Measurements from ENCODE around the gene PAPPA. TPM values are rescaled to one million over a fixed set of nuclear protein-coding genes. Genes with fewer than 3 reads are reported as not detected.

Gene PAPPA
- total RNA-seq, 1 experiment from 2014 or later, result 3.9 TPM

- H3K9me3 ChIP-seq (ENCODE audit: insufficient read depth, low read depth), result no peaks in the 10 kb centered on the region
- no peaks in the 10 kb centered on the region for H3K4me1 ChIP-seq (replicated peaks; ENCODE audit: insufficient read depth)
- H3K27me3 ChIP-seq (ENCODE audit: insufficient read depth, low read depth), result no peaks in the 10 kb centered on the region
- H2AFZ ChIP-seq, result no peak overlapping the region
- CTCF ChIA-PET, result no interaction called here
- no peaks in the 10 kb centered on the region for H3F3A ChIP-seq (ENCODE audit: insufficient read depth, low read depth)
- no peaks in the 10 kb centered on the region for H3K79me2 ChIP-seq (ENCODE audit: low read depth)
- TF ChIP-seq CTCF (conservative IDR thresholded peaks at IDR 0.05) (no peak), EZH2 (IDR thresholded peaks at IDR 0.05; ENCODE audit: low read depth) (no peak)
- POLR2A ChIA-PET (ENCODE audit: unreplicated experiment), result interaction anchor here (0.6 kb wide), 1 partner anchor 28 kb away, joined by 7 read pairs; no protein-coding TSS in a partner anchor
- H3K4me2 ChIP-seq, result no peak overlapping the region
- H4K20me1 ChIP-seq (ENCODE audit: insufficient read depth), result no peaks in the 10 kb centered on the region
- BruUV-seq (replicated peaks), result no TSS peak
- intact Hi-C loops (cut with micrococcal nuclease; ENCODE audit: unreplicated experiment), result no loop called here
- DNase-seq, result no peak
- H3K36me3 ChIP-seq (ENCODE audit: low read depth), result no peaks in the 10 kb centered on the region
- H3K9me2 ChIP-seq (ENCODE audit: insufficient read depth), result no peaks in the 10 kb centered on the region
- no peak overlapping the region for H3K4me3 ChIP-seq
- H3K27ac ChIP-seq, result no peak overlapping the region
Observed at GRCh38 chr9:116124472-116125040, 29.0 kb upstream of the PAPPA start.

GRCh38 chr9:116133163-116133562 lies 20.4 kb upstream of the PAPPA start:
- Histone ChIP-seq H3K4me1 (replicated peaks; ENCODE audit: insufficient read depth) (no peaks in the 10 kb centered on the region), H3K4me2 (no peak overlapping the region), H3F3A (ENCODE audit: insufficient read depth, low read depth) (no peaks in the 10 kb centered on the region), H3K36me3 (ENCODE audit: low read depth) (no peaks in the 10 kb centered on the region), H3K27ac (no peak overlapping the region), H3K9me2 (ENCODE audit: insufficient read depth) (no peaks in the 10 kb centered on the region), H3K27me3 (ENCODE audit: insufficient read depth, low read depth) (no peaks in the 10 kb centered on the region), H3K9me3 (ENCODE audit: insufficient read depth, low read depth) (no peaks in the 10 kb centered on the region), H2AFZ (no peak overlapping the region), H4K20me1 (ENCODE audit: insufficient read depth) (no peaks in the 10 kb centered on the region), H3K4me3 (no peak overlapping the region), H3K79me2 (ENCODE audit: low read depth) (no peaks in the 10 kb centered on the region)
- no TSS peak for BruUV-seq (replicated peaks)
- intact Hi-C loops (cut with micrococcal nuclease; ENCODE audit: unreplicated experiment), result no loop called here
- TF ChIP-seq CTCF (conservative IDR thresholded peaks at IDR 0.05), result no peak
- no peak for TF ChIP-seq EZH2 (IDR thresholded peaks at IDR 0.05; ENCODE audit: low read depth)
- ChIA-PET CTCF (interaction anchor here (0.6 to 0.7 kb wide), 3 partner anchors 15 to 465 kb away, joined by 3 read pairs; no protein-coding TSS in a partner anchor), POLR2A (ENCODE audit: unreplicated experiment) (no interaction called here)
- DNase-seq, result no peak

GRCh38 chr9:116134975-116135374 lies 18.6 kb upstream of the PAPPA start:
- TF ChIP-seq CTCF (conservative IDR thresholded peaks at IDR 0.05), result no peak
- TF ChIP-seq EZH2 (IDR thresholded peaks at IDR 0.05; ENCODE audit: low read depth), result no peak
- Histone ChIP-seq H4K20me1 (ENCODE audit: insufficient read depth) (no peaks in the 10 kb centered on the region), H3K27ac (no peak overlapping the region), H3F3A (ENCODE audit: insufficient read depth, low read depth) (no peaks in the 10 kb centered on the region), H3K9me2 (ENCODE audit: insufficient read depth) (no peaks in the 10 kb centered on the region), H3K79me2 (ENCODE audit: low read depth) (no peaks in the 10 kb centered on the region), H3K36me3 (ENCODE audit: low read depth) (no peaks in the 10 kb centered on the region), H3K9me3 (ENCODE audit: insufficient read depth, low read depth) (no peaks in the 10 kb centered on the region), H3K4me2 (no peak overlapping the region), H3K27me3 (ENCODE audit: insufficient read depth, low read depth) (no peaks in the 10 kb centered on the region), H3K4me1 (replicated peaks; ENCODE audit: insufficient read depth) (no peaks in the 10 kb centered on the region), H3K4me3 (no peak overlapping the region), H2AFZ (no peak overlapping the region)
- ChIA-PET CTCF (interaction anchor here (0.5 kb wide), 1 partner anchor 254 kb away, joined by 7 read pairs; no protein-coding TSS in a partner anchor), POLR2A (ENCODE audit: unreplicated experiment) (no interaction called here)
- intact Hi-C loops (cut with micrococcal nuclease; ENCODE audit: unreplicated experiment), result no loop called here
- no TSS peak for BruUV-seq (replicated peaks)
- DNase-seq, result no peak

All from PC-9 (cell line).